GM23338 (cell line): ENCODE results near the gene GNAO1. TPM values are rescaled to one million over a fixed set of nuclear protein-coding genes. Genes with fewer than 3 reads are reported as not detected.

Experiments used
- ATAC-seq: fragments of 200-7000 bp; cut with Tn5 transposase; 3 replicates; pipeline ENCODE4 v1.9.1; 2020
- DNase-seq: peaks from one replicate; pipeline ENCODE4 v3.0.0-alpha.2; 2015; ENCODE audit warnings: low spot score
- H2AFZ ChIP-seq: fragments of 200-600 bp; sonication (generic); 2 replicates; pipeline ENCODE4 v1.8.0; 2016; ENCODE audit warnings: antibody characterized with exemption, mild to moderate bottlenecking, moderate library complexity
- H3F3A ChIP-seq: fragments of 200-600 bp; sonication (generic); replicated peaks from 2 replicates; pipeline ENCODE4 v1.8.0; 2017; ENCODE audit warnings: antibody characterized with exemption, mixed run types, low read depth
- H3K27ac ChIP-seq: fragments of 200-600 bp; sonication (generic); 2 replicates; pipeline ENCODE4 v1.6.1; 2016; ENCODE audit warnings: low read depth
- H3K27me3 ChIP-seq: fragments of 200-600 bp; sonication (generic); 2 replicates; pipeline ENCODE4 v1.8.0; 2016; ENCODE audit warnings: mild to moderate bottlenecking, mixed run types, moderate library complexity; ENCODE audit not compliant: insufficient read depth
- H3K36me3 ChIP-seq: fragments of 200-600 bp; sonication (generic); 2 replicates; pipeline ENCODE4 v1.8.0; 2016; ENCODE audit warnings: mild to moderate bottlenecking; ENCODE audit not compliant: insufficient read depth
- H3K4me1 ChIP-seq: fragments of 200-600 bp; sonication (generic); 2 replicates; pipeline ENCODE4 v1.8.0; 2016; ENCODE audit warnings: mild to moderate bottlenecking, moderate library complexity; ENCODE audit not compliant: insufficient read depth
- H3K4me2 ChIP-seq: fragments of 200-600 bp; sonication (generic); 2 replicates; pipeline ENCODE4 v1.7.1; 2017; ENCODE audit warnings: mixed run types
- H3K4me3 ChIP-seq: fragments of 200-600 bp; sonication (generic); 2 replicates; pipeline ENCODE4 v1.6.1; 2016; ENCODE audit warnings: mixed run types
- H3K79me2 ChIP-seq: fragments of 200-600 bp; sonication (generic); replicated peaks from 2 replicates; pipeline ENCODE4 v1.8.0; 2017; ENCODE audit warnings: mild to moderate bottlenecking; ENCODE audit not compliant: insufficient read depth
- H3K9me2 ChIP-seq: fragments of 200-600 bp; sonication (generic); 2 replicates; pipeline ENCODE4 v1.8.0; 2017; ENCODE audit not compliant: insufficient read depth
- H4K20me1 ChIP-seq: fragments of 200-600 bp; sonication (generic); replicated peaks from 2 replicates; pipeline ENCODE4 v1.8.0; 2017; ENCODE audit warnings: mild to moderate bottlenecking; ENCODE audit not compliant: insufficient read depth
- H3K27ac Mint-ChIP-seq: 2 replicates; pipeline ENCODE4 v1.8.0; 2020; ENCODE audit warnings: inconsistent platforms, mild to moderate bottlenecking, moderate library complexity, mixed read lengths
- H3K27me3 Mint-ChIP-seq: 3 replicates; pipeline ENCODE4 v1.8.0; 2022; ENCODE audit warnings: low read depth, mild to moderate bottlenecking, moderate library complexity, mixed read lengths, inconsistent platforms; ENCODE audit not compliant: insufficient read depth, poor library complexity
- H3K36me3 Mint-ChIP-seq: 3 replicates; pipeline ENCODE4 v1.8.0; 2021; ENCODE audit warnings: low read depth, mild to moderate bottlenecking, inconsistent platforms, moderate library complexity, mixed read lengths
- H3K4me1 Mint-ChIP-seq: 3 replicates; pipeline ENCODE4 v1.8.0; 2020; ENCODE audit warnings: mild to moderate bottlenecking, inconsistent platforms, mixed read lengths
- H3K4me3 Mint-ChIP-seq: 3 replicates; pipeline ENCODE4 v1.8.0; 2021; ENCODE audit warnings: moderate library complexity, mild to moderate bottlenecking, inconsistent platforms, mixed read lengths
- H3K9me3 Mint-ChIP-seq: 3 replicates; pipeline ENCODE4 v1.8.0; 2020; ENCODE audit warnings: moderate library complexity, mild to moderate bottlenecking, inconsistent platforms, mixed read lengths
- CREB1 ChIP-seq: fragments of 250-450 bp; sonication (Bioruptor Pico); IDR thresholded peaks from 2 replicates; pipeline ENCODE4 v1.5.0; 2020; ENCODE audit warnings: low read depth, mild to moderate bottlenecking, moderate library complexity
- CTCF ChIP-seq, 2 experiments: fragments of 200-600 bp in 1 of 2; sonication (generic) in 1 of 2; conservative IDR thresholded peaks; 2 replicates each; pipeline versions ENCODE4 v1.5.1 to v1.6.1; 2016 to 2017; ENCODE audit warnings: antibody characterized with exemption in 2 of 2, low read depth in 2 of 2, mild to moderate bottlenecking in 2 of 2, moderate library complexity in 1 of 2
- ETS1 ChIP-seq: IDR thresholded peaks from 2 replicates; pipeline ENCODE4 v1.6.1; 2016; ENCODE audit warnings: antibody characterized with exemption
- EZH2 ChIP-seq: fragments of 200-600 bp; sonication (generic); IDR thresholded peaks from one replicate; pipeline ENCODE4 v1.8.0; 2017; ENCODE audit warnings: antibody characterized with exemption, mild to moderate bottlenecking, low read depth; ENCODE audit not compliant: unreplicated experiment
- EZH2phosphoT487 ChIP-seq: fragments of 200-600 bp; sonication (generic); IDR thresholded peaks from one replicate; pipeline ENCODE4 v1.8.1; 2018; ENCODE audit warnings: antibody characterized with exemption; ENCODE audit not compliant: unreplicated experiment
- JUNB ChIP-seq: IDR thresholded peaks from one replicate; pipeline ENCODE4 v1.6.1; 2016; ENCODE audit warnings: antibody characterized with exemption; ENCODE audit not compliant: unreplicated experiment
- NANOG ChIP-seq: IDR thresholded peaks from 2 replicates; pipeline ENCODE4 v1.6.1; 2016; ENCODE audit warnings: antibody characterized with exemption, borderline replicate concordance
- POLR2AphosphoS5 ChIP-seq: IDR thresholded peaks from 2 replicates; pipeline ENCODE4 v1.6.1; 2016; ENCODE audit warnings: antibody characterized with exemption, low read depth
- STAT1 ChIP-seq: IDR thresholded peaks from one replicate; pipeline ENCODE4 v1.6.1; 2016; ENCODE audit warnings: antibody characterized with exemption; ENCODE audit not compliant: unreplicated experiment
- ZNF114 ChIP-seq: fragments of 250-450 bp; sonication (Bioruptor Pico); IDR thresholded peaks from 2 replicates; pipeline ENCODE4 v1.5.0; 2020; ENCODE audit warnings: mild to moderate bottlenecking, moderate library complexity
- ZNF331 ChIP-seq: fragments of 250-450 bp; sonication (Bioruptor Pico); IDR thresholded peaks from 2 replicates; pipeline ENCODE4 v1.5.0; 2020; ENCODE audit warnings: low read depth, mild to moderate bottlenecking, moderate library complexity
- ZNF462 ChIP-seq: fragments of 250-450 bp; sonication (Bioruptor Pico); IDR thresholded peaks from 2 replicates; pipeline ENCODE4 v1.5.0; 2020; ENCODE audit warnings: mild to moderate bottlenecking, moderate library complexity
- polyA plus RNA-seq: library from polyadenylated mRNA; unstranded; fragments of >200 nt; fragmentation: Nextera tagmentation; extraction: Ambion mirVana; gene quantifications from 2 replicates; pipeline ENCODE4 v1.2.1, GENCODE V29; 2016
- total RNA-seq: library from RNA; depleted of rRNA; stranded (reverse); fragments of >200 nt; shearing (Covaris generic); gene quantifications from 2 replicates; pipeline ENCODE4 v1.2.3, GENCODE V29; 2014
- TF ChIP-seq, protein P1 (sequence below): IDR thresholded peaks from one replicate; pipeline ENCODE4 v1.6.1; 2018; ENCODE audit warnings: antibody characterized with exemption; ENCODE audit not compliant: unreplicated experiment

GNAO1 gene
- total and polyA plus RNA-seq, 2 experiments from 2014 or later = 6.5 to 24.8 TPM

DNA sequence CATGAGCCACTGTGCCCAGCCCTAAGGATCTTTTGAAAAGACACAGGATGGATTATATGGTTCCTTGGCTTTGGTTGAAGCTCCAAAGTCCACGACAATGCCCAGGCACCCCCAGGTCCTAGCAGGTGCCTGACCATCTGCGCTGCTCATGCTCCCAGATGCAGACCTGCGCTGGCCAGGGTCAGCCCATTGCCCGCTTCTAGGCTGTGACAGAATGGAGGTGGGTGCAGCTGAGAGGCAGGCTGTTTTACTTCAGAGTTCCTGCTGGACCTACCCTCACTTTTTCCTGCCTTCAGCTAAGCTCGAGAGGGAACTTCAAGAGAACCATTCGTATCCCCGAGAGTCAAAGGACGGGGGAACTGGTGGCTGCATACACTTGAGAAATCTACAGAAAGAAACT lies 173.6 kb downstream of the GNAO1 start:
- peaks cover 3% of the 10 kb centered on the region for H3K27me3 Mint-ChIP-seq
- H3K36me3 ChIP-seq = no peaks in the 10 kb centered on the region
- H3K36me3 Mint-ChIP-seq = peaks cover 12% of the 10 kb centered on the region; the same call in 2 of the 3 replicates

More for the DNA sequence above, 173.6 kb downstream of the GNAO1 start:
- no peak for TF ChIP-seq ZNF462
- TF ChIP-seq STAT1 = no peak
- TF ChIP-seq JUNB = no peak
- TF ChIP-seq, protein P1, sequence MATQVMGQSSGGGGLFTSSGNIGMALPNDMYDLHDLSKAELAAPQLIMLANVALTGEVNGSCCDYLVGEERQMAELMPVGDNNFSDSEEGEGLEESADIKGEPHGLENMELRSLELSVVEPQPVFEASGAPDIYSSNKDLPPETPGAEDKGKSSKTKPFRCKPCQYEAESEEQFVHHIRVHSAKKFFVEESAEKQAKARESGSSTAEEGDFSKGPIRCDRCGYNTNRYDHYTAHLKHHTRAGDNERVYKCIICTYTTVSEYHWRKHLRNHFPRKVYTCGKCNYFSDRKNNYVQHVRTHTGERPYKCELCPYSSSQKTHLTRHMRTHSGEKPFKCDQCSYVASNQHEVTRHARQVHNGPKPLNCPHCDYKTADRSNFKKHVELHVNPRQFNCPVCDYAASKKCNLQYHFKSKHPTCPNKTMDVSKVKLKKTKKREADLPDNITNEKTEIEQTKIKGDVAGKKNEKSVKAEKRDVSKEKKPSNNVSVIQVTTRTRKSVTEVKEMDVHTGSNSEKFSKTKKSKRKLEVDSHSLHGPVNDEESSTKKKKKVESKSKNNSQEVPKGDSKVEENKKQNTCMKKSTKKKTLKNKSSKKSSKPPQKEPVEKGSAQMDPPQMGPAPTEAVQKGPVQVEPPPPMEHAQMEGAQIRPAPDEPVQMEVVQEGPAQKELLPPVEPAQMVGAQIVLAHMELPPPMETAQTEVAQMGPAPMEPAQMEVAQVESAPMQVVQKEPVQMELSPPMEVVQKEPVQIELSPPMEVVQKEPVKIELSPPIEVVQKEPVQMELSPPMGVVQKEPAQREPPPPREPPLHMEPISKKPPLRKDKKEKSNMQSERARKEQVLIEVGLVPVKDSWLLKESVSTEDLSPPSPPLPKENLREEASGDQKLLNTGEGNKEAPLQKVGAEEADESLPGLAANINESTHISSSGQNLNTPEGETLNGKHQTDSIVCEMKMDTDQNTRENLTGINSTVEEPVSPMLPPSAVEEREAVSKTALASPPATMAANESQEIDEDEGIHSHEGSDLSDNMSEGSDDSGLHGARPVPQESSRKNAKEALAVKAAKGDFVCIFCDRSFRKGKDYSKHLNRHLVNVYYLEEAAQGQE = no peak
- no peak for TF ChIP-seq EZH2phosphoT487
- TF ChIP-seq CREB1 = no peak
- no peak for TF ChIP-seq ZNF114 (CRISPR knock-in tag)
- no peak for TF ChIP-seq CTCF (conservative IDR thresholded peaks at IDR 0.05; ENCODE audit: low read depth in 2 of 2)
- TF ChIP-seq ETS1 = no peak
- TF ChIP-seq EZH2 = no peak
- no peak for TF ChIP-seq ZNF331 (CRISPR knock-in tag)
- no peak for TF ChIP-seq POLR2AphosphoS5
- no peak for TF ChIP-seq NANOG
- no peaks in the 10 kb centered on the region for H3K9me2 ChIP-seq
- no peaks in the 10 kb centered on the region for H3F3A ChIP-seq
- H3K4me1 ChIP-seq = no peaks in the 10 kb centered on the region
- no peak overlapping the region for H2AFZ ChIP-seq
- no peaks in the 10 kb centered on the region for H3K4me1 Mint-ChIP-seq
- DNase-seq (no peak), ATAC-seq (no peak)
- no peaks in the 10 kb centered on the region for H4K20me1 ChIP-seq
- H3K9me3 Mint-ChIP-seq = no peaks in the 10 kb centered on the region
- no peak overlapping the region for H3K4me3 ChIP-seq
- H3K79me2 ChIP-seq = no peaks in the 10 kb centered on the region
- H3K4me3 Mint-ChIP-seq = no peak overlapping the region
- no peaks in the 10 kb centered on the region for H3K27me3 ChIP-seq
- no peak overlapping the region for H3K27ac ChIP-seq
- H3K27ac Mint-ChIP-seq = no peak overlapping the region
- no peak overlapping the region for H3K4me2 ChIP-seq
